Endothelial cell of umbilical vein (primary cell): ENCODE measurements around the gene LRIT2. TPM values are rescaled to one million over a fixed set of nuclear protein-coding genes. Genes with fewer than 3 reads are reported as not detected.

ENCODE experiments used
- BruUV-seq: library from RNA; stranded (reverse); fragments of 400-500 nt; replicated peaks from 2 replicates; lab custom pipeline; 2021; lab: Mats Ljungman, UMichigan
- CTCF ChIA-PET: fragments of 300-600, 350-600 bp; sonication (Branson Sonifier 250); formaldehyde crosslinking; loops from one replicate; lab custom pipeline; 2021; ENCODE audit warnings: antibody characterized with exemption, inconsistent platforms; lab: Charles Lee
- POLR2A ChIA-PET: fragments of 300-600, 350-600 bp; sonication (Branson Sonifier 250); formaldehyde crosslinking; loops from one replicate; lab custom pipeline; 2021; ENCODE audit warnings: antibody characterized with exemption, inconsistent platforms; lab: Charles Lee
- DNase-seq: peaks from one replicate; pipeline ENCODE4 v3.0.0-alpha.2; 2011; ENCODE audit warnings: low read depth, low spot score
- FAIRE-seq: peaks from 2 replicates; lab custom pipeline; 2011; peaks lifted over from hg19 to GRCh38; lab: Jason Lieb, UNC
- H2AFZ ChIP-seq: 2 replicates; pipeline ENCODE4 v1.6.0; 2012; ENCODE audit warnings: low read depth, low read length, control low read depth, inconsistent platforms
- H3K27ac ChIP-seq: 2 replicates; pipeline ENCODE4 v1.5.1; 2011; ENCODE audit warnings: low read depth, mild to moderate bottlenecking, control low read depth, low read length, moderate library complexity; ENCODE audit not compliant: insufficient read depth
- H3K27me3 ChIP-seq, 2 experiments: 2 replicates each; pipeline versions ENCODE4 v1.6.0 to v1.6.1; 2011; ENCODE audit warnings: low read length in 2 of 2, mixed read lengths in 1 of 2; ENCODE audit not compliant: control insufficient read depth in 2 of 2, insufficient read depth in 2 of 2
- H3K36me3 ChIP-seq, 2 experiments: 2 replicates in 1 of 2; 3 replicates in 1 of 2; pipeline ENCODE4 v1.5.1; 2011; ENCODE audit warnings: low read length in 2 of 2, mild to moderate bottlenecking in 1 of 2, moderate library complexity in 1 of 2; ENCODE audit not compliant: control insufficient read depth in 2 of 2, insufficient read depth in 2 of 2; ENCODE audit errors: extremely low read depth in 1 of 2
- H3K4me1 ChIP-seq: 3 replicates; pipeline ENCODE4 v1.5.1; 2011; ENCODE audit warnings: mild to moderate bottlenecking, low read length; ENCODE audit not compliant: control insufficient read depth, insufficient read depth; ENCODE audit errors: extremely low read depth
- H3K4me2 ChIP-seq: 2 replicates; pipeline ENCODE4 v1.6.1; 2011; ENCODE audit warnings: low read length, control low read depth, mixed read lengths; ENCODE audit not compliant: insufficient read depth
- H3K4me3 ChIP-seq, 3 experiments: fragments of 200-600 bp in 1 of 3; sonication (generic), shearing (Covaris generic) in 1 of 3; replicated peaks in 1 of 3; 2 replicates each; pipeline ENCODE4 v1.5.1; 2011 to 2016; ENCODE audit warnings: control low read depth in 3 of 3, low read length in 3 of 3, mild to moderate bottlenecking in 2 of 3, inconsistent platforms in 1 of 3, low read depth in 1 of 3, moderate library complexity in 1 of 3; ENCODE audit not compliant: insufficient read depth in 1 of 3
- H3K79me2 ChIP-seq: 2 replicates; pipeline ENCODE4 v1.6.0; 2012; ENCODE audit warnings: low read length, inconsistent platforms; ENCODE audit not compliant: control insufficient read depth, insufficient read depth
- H3K9ac ChIP-seq: replicated peaks from 2 replicates; pipeline ENCODE3; 2011; ENCODE audit warnings: low read length, control low read depth; ENCODE audit not compliant: insufficient read depth; ENCODE audit errors: extremely low read depth
- H3K9me1 ChIP-seq: replicated peaks from 3 replicates; pipeline ENCODE4 v1.6.0; 2011; ENCODE audit warnings: mild to moderate bottlenecking, low read length; ENCODE audit not compliant: control insufficient read depth, insufficient read depth; ENCODE audit errors: extremely low read depth
- H3K9me3 ChIP-seq: replicated peaks from 2 replicates; pipeline ENCODE4 v1.5.1; 2012; ENCODE audit warnings: low read length, inconsistent platforms; ENCODE audit not compliant: control insufficient read depth, insufficient read depth
- H4K20me1 ChIP-seq: replicated peaks from 2 replicates; pipeline ENCODE3; 2011; ENCODE audit warnings: mild to moderate bottlenecking, low read length; ENCODE audit not compliant: control insufficient read depth, insufficient read depth; ENCODE audit errors: extremely low read depth
- CTCF ChIP-seq, 2 donors: IDR thresholded peaks; 1 replicate in 1 of 2; 2 replicates in 1 of 2; pipeline ENCODE4 v1.5.1; 2011; ENCODE audit warnings: low read length in 2 of 2, mild to moderate bottlenecking in 2 of 2, moderate library complexity in 2 of 2, control low read depth in 1 of 2, inconsistent platforms in 1 of 2, low read depth in 1 of 2; ENCODE audit not compliant: insufficient read depth in 1 of 2; ENCODE audit errors: extremely low read depth in 1 of 2
- EZH2 ChIP-seq: IDR thresholded peaks from 2 replicates; pipeline ENCODE4 v1.6.1; 2012; ENCODE audit warnings: borderline replicate concordance, low read depth, mild to moderate bottlenecking, moderate library complexity, low read length, inconsistent platforms; ENCODE audit not compliant: severe bottlenecking
- FOS ChIP-seq: IDR thresholded peaks from 2 replicates; pipeline ENCODE4 v1.6.1; 2011; ENCODE audit warnings: mild to moderate bottlenecking, low read length, moderate library complexity, borderline replicate concordance; ENCODE audit not compliant: insufficient read depth
- GATA2 ChIP-seq: IDR thresholded peaks from 2 replicates; pipeline ENCODE4 v1.7.0; 2011; ENCODE audit warnings: low read depth, mild to moderate bottlenecking, moderate library complexity, mixed read lengths, low read length; ENCODE audit not compliant: insufficient read length, insufficient read depth
- JUN ChIP-seq: IDR thresholded peaks from 2 replicates; pipeline ENCODE4 v1.6.1; 2011; ENCODE audit warnings: borderline replicate concordance, low read depth; ENCODE audit not compliant: insufficient read length, insufficient read depth
- MYC ChIP-seq: IDR thresholded peaks from one replicate; pipeline ENCODE4 v1.6.1; 2011; ENCODE audit warnings: mild to moderate bottlenecking, low read depth, low read length
- POLR2A ChIP-seq: IDR thresholded peaks from 2 replicates; pipeline ENCODE4 v1.6.1; 2012; ENCODE audit warnings: low read depth, mild to moderate bottlenecking, control low read depth, low read length
- POLR2AphosphoS5 ChIP-seq: IDR thresholded peaks from 2 replicates; pipeline ENCODE4 v1.6.1; 2012; ENCODE audit warnings: low read depth, mild to moderate bottlenecking, control low read depth, low read length, moderate library complexity; ENCODE audit not compliant: insufficient read depth
- dilution Hi-C: fragments of 300-500 bp; cut with MboI; formaldehyde crosslinking; loops from one replicate; pipeline ENCODE4 v1.15.0; 2019; ENCODE audit warnings: low sequenced_read_pairs; ENCODE audit not compliant: extremely low pct_ligation_motif_present
- intact Hi-C: fragments of 100-400 bp; cut with micrococcal nuclease; formaldehyde crosslinking; loops from one replicate; pipeline ENCODE4 v1.10.0; 2022
- polyA plus RNA-seq, 4 experiments: library from polyadenylated mRNA; depleted of rRNA in 3 of 4; stranded (reverse) in 3 of 4; unstranded in 1 of 4; fragments of >200 nt; gene quantifications; 2 replicates each; pipeline versions ENCODE4 v1.2.1 to v1.2.3, GENCODE V29; 2011 to 2012; ENCODE audit warnings: missing spikeins in 1 of 4
- total RNA-seq: library from RNA; stranded (reverse); gene quantifications from 2 replicates; pipeline ENCODE4 v1.2.3, GENCODE V29; 2021
- TF ChIP-seq, protein P1 (sequence below): IDR thresholded peaks from 2 replicates; pipeline ENCODE4 v1.6.1; 2011; ENCODE audit not compliant: insufficient read depth, insufficient read length

LRIT2 gene
- total and polyA plus RNA-seq, 2 donors (not counting 3 experiments of a cell fraction or from before 2014, with no cell fraction given) = not detected

DNA sequence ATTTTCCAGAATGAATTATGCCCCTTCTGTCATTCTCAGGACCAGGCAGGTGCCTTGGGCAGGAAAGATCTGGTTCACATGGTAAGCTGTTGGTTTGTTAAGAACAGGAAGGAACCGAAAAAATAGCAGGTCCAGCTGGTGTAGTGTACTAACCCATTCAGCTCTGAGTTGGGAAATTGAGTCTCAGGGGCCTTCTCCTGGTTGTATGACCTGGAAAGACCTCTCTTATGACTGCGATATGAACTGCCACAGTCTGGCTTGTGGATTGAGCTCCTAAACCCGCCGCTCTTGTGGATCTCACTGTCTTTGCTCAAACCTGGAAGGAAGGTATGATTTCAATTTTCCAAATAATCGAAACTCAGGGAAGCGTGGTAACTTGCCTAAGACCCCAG is 11.5 kb upstream of the LRIT2 start:
- Histone ChIP-seq H3K4me3 (no peak overlapping the region), H3K9ac (no peak overlapping the region), H3K9me3 (no peaks in the 10 kb centered on the region), H3K79me2 (no peaks in the 10 kb centered on the region), H3K9me1 (no peaks in the 10 kb centered on the region), H3K4me2 (no peak overlapping the region), H3K4me1 (no peaks in the 10 kb centered on the region), H2AFZ (no peak overlapping the region), H3K27me3 (no peaks in the 10 kb centered on the region), H4K20me1 (no peaks in the 10 kb centered on the region), H3K27ac (no peak overlapping the region), H3K36me3 (no peaks in the 10 kb centered on the region)
- DNase-seq = no peak
- BruUV-seq = no TSS peak
- dilution Hi-C loops = no loop called here
- intact Hi-C loops = no loop called here
- FAIRE-seq = no peak
- CTCF ChIA-PET = interaction anchor here (1.3 kb wide), 1 partner anchor 20 kb away, joined by 4 read pairs; no protein-coding TSS in a partner anchor
- POLR2A ChIA-PET = no interaction called here
- TF ChIP-seq, protein P1, sequence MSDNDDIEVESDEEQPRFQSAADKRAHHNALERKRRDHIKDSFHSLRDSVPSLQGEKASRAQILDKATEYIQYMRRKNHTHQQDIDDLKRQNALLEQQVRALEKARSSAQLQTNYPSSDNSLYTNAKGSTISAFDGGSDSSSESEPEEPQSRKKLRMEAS = no peak
- no peak for TF ChIP-seq CTCF (IDR thresholded peaks at IDR 0.05; ENCODE audit: extremely low read depth in 1 of 2, insufficient read depth in 1 of 2, low read depth in 1 of 2, low read length in 2 of 2)
- TF ChIP-seq FOS = no peak
- no peak for TF ChIP-seq EZH2

GRCh38 chr10:84235096-84235495 is 9.8 kb upstream of the LRIT2 start:
- no peaks in the 10 kb centered on the region for H4K20me1 ChIP-seq
- H3K9me1 ChIP-seq = no peaks in the 10 kb centered on the region
- H3K4me1 ChIP-seq = no peaks in the 10 kb centered on the region
- no peaks in the 10 kb centered on the region for H3K9me3 ChIP-seq
- CTCF ChIA-PET = no interaction called here
- dilution Hi-C loops = no loop called here
- intact Hi-C loops = no loop called here
- no peak for TF ChIP-seq POLR2AphosphoS5
- TF ChIP-seq JUN = no peak
- no peak for TF ChIP-seq MYC
- TF ChIP-seq, protein P1 = no peak
- no peak for TF ChIP-seq FOS
- no peak for TF ChIP-seq POLR2A
- TF ChIP-seq CTCF (IDR thresholded peaks at IDR 0.05; ENCODE audit: extremely low read depth in 1 of 2, insufficient read depth in 1 of 2, low read depth in 1 of 2, low read length in 2 of 2) = no peak
- TF ChIP-seq EZH2 = no peak
- TF ChIP-seq GATA2 = no peak
- no peaks in the 10 kb centered on the region for H3K36me3 ChIP-seq
- FAIRE-seq = no peak
- no peaks in the 10 kb centered on the region for H3K79me2 ChIP-seq
- H3K27me3 ChIP-seq = no peaks in the 10 kb centered on the region
- no peak overlapping the region for H3K9ac ChIP-seq
- no TSS peak for BruUV-seq
- no peak for DNase-seq
- no peak overlapping the region for H3K4me3 ChIP-seq
- no peak overlapping the region for H3K4me2 ChIP-seq
- H2AFZ ChIP-seq = no peak overlapping the region
- POLR2A ChIA-PET = no interaction called here
- no peak overlapping the region for H3K27ac ChIP-seq
